ENCODE data around the gene ADGRD1.
A peak's percentile ranks its signal among the peaks of the same experiment; 100 is the strongest.

The ADGRD1 gene

DNA sequence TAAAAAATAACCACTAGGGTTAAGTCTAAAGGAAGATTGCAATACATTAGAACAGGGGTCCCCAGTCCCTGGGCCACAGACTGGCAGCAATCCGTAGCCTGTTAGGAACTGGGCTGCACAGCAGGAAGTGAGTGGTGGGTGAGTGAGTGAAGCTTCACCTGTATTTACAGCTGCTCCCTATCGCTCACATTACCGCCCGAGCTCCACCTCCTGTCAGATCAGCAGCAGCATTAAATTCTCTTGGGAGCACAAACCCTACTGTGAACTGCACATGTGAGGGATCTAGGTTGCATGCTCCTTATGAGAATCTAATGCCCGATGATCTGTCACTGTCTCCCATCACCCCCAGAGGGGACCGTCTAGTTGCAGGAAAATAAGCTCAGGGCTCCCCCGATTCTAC lies 15.5 kb downstream of the ADGRD1 start:
- no peak overlapping the region for H3K4me3 Mint-ChIP-seq
- H3K4me1 Mint-ChIP-seq: peaks cover 10% of the 10 kb centered on the region
- TF ChIP-seq, protein P1, sequence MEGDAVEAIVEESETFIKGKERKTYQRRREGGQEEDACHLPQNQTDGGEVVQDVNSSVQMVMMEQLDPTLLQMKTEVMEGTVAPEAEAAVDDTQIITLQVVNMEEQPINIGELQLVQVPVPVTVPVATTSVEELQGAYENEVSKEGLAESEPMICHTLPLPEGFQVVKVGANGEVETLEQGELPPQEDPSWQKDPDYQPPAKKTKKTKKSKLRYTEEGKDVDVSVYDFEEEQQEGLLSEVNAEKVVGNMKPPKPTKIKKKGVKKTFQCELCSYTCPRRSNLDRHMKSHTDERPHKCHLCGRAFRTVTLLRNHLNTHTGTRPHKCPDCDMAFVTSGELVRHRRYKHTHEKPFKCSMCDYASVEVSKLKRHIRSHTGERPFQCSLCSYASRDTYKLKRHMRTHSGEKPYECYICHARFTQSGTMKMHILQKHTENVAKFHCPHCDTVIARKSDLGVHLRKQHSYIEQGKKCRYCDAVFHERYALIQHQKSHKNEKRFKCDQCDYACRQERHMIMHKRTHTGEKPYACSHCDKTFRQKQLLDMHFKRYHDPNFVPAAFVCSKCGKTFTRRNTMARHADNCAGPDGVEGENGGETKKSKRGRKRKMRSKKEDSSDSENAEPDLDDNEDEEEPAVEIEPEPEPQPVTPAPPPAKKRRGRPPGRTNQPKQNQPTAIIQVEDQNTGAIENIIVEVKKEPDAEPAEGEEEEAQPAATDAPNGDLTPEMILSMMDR (IDR thresholded peaks at IDR 0.05): no peak
- H3K27ac Mint-ChIP-seq: no peak overlapping the region
- H3K27me3 Mint-ChIP-seq (ENCODE audit: low read depth, poor library complexity): peaks cover 8% of the 10 kb centered on the region
- peaks cover 13% of the 10 kb centered on the region for H3K36me3 Mint-ChIP-seq (ENCODE audit: low read depth)
- H3K9me3 Mint-ChIP-seq: no peaks in the 10 kb centered on the region
- no peak for DNase-seq

DNA sequence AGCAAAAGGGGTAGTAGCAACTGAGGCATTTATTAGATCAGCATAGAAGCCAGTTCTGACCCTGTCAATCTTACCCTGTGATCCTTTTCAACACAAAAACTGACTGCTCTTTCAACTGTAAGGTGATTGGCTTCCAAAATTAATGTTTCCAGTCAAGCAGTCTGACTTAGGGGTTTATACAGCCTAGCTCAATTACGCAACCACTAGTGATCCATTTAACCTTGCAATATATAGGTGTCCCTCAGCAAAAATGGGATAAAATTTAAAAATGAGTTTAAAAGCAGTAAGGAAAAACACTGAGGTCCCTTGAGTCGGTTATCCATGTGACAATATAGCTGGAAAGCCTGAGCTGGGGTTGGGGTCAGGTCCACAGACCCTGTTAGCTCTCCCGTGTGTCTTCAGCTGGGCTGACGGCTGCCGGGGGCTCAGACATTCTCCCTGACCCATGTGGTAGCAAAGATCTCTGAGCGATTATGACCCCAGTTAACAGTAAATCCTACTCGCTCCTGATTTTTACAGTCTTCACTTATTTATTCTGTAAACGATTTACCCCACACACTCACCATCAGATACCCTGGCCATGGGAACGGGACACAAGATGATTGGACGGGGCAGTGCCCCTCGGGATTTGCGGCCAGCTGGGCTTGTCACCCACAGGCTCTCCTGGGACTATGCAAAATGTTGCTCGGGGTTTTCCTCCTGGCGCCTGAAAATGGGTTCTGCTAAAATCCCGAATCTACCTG lies 16.6 kb downstream of the ADGRD1 start:
- Mint-ChIP-seq H3K36me3 (ENCODE audit: low read depth) (peaks cover 13% of the 10 kb centered on the region), H3K27ac (no peak overlapping the region), H3K9me3 (no peaks in the 10 kb centered on the region), H3K4me1 (peaks cover 10% of the 10 kb centered on the region), H3K4me3 (no peak overlapping the region), H3K27me3 (ENCODE audit: low read depth, poor library complexity) (peaks cover 8% of the 10 kb centered on the region)
- DNase-seq: no peak
- TF ChIP-seq, protein P1 (IDR thresholded peaks at IDR 0.05): no peak

DNA sequence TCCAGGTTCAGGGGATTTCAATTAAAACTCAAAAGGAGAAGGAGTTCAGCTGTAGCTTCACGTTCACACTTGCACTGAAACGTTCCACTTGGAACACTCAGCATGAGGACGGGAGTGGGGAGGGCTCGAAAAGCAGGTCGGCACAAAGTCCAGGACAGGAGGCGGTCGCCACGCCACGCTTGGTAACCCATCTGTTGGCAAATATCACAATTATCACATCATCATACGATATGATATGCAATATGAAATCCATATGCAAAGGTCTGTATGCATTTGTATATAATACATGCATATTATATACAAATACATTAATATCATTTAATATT lies 17.2 kb downstream of the ADGRD1 start:
- Mint-ChIP-seq H3K27me3 (ENCODE audit: low read depth, poor library complexity) (peaks cover 10% of the 10 kb centered on the region), H3K9me3 (no peaks in the 10 kb centered on the region), H3K4me3 (no peak overlapping the region), H3K36me3 (ENCODE audit: low read depth) (peaks cover 13% of the 10 kb centered on the region), H3K27ac (no peak overlapping the region), H3K4me1 (peaks cover 10% of the 10 kb centered on the region)
- TF ChIP-seq, protein P1 (IDR thresholded peaks at IDR 0.05): no peak
- DNase-seq: no peak

DNA sequence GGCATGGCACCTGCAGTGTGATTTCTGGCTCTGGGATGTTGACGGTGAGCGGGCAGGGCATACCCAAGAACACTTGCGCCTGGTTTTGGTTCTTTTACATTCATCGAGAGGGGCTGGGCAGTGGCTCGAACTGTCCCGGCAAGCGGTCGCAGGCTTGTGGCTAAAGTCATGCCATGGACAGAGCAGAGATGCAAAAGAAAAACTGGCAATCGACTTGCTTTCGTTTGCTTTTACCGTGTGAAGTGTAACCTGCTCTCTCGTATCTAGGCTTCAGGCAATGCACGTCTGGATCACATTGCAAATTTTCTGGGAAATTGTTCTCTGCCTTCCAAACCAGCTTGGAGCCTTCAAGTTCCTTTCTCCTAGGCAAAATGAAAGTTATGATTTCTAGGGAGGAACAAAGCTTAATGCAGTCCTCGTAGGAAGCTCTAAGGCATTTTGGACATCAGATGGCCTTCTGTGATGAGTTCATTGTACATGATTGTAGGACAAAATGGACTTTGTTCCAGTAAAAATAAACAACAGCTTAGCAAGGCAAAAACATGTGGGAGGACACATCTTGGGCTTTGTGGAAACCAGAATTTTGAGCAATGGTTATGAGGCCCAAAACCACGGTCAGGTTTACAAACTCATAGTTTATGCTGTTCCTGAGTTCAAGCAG lies 18.3 kb downstream of the ADGRD1 start:
- Mint-ChIP-seq H3K27me3 (ENCODE audit: low read depth, poor library complexity) (peaks cover 10% of the 10 kb centered on the region), H3K9me3 (no peaks in the 10 kb centered on the region), H3K4me3 (no peak overlapping the region), H3K36me3 (ENCODE audit: low read depth) (peaks cover 13% of the 10 kb centered on the region), H3K4me1 (peaks cover 12% of the 10 kb centered on the region), H3K27ac (peak overlapping the region; percentile 86)
- TF ChIP-seq, protein P1 (IDR thresholded peaks at IDR 0.05): no peak
- DNase-seq: no peak

DNA sequence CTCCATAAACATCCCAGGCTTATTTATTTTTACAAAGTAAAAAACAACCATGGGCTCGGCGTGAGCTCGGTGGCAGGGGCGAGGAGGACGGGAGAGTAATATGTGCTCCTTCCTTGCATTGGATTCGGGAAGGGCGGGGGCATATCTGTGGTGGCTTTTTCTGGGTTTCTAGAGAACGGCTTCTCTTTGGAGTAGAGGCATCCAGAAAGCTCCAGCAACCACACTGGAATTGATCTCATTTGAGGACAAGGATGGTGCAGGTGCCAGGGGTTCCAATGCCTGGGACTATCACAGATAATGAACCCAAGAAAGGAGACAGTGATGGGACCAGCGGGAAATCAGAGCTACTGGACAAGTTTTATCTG lies 18.9 kb downstream of the ADGRD1 start:
- TF ChIP-seq, protein P1 (IDR thresholded peaks at IDR 0.05): no peak
- DNase-seq: no peak
- H3K36me3 Mint-ChIP-seq (ENCODE audit: low read depth): peaks cover 13% of the 10 kb centered on the region
- peaks cover 7% of the 10 kb centered on the region for H3K27me3 Mint-ChIP-seq (ENCODE audit: low read depth, poor library complexity)
- H3K4me1 Mint-ChIP-seq: peaks cover 15% of the 10 kb centered on the region
- no peak overlapping the region for H3K27ac Mint-ChIP-seq
- H3K9me3 Mint-ChIP-seq: no peaks in the 10 kb centered on the region
- H3K4me3 Mint-ChIP-seq: no peak overlapping the region

DNA sequence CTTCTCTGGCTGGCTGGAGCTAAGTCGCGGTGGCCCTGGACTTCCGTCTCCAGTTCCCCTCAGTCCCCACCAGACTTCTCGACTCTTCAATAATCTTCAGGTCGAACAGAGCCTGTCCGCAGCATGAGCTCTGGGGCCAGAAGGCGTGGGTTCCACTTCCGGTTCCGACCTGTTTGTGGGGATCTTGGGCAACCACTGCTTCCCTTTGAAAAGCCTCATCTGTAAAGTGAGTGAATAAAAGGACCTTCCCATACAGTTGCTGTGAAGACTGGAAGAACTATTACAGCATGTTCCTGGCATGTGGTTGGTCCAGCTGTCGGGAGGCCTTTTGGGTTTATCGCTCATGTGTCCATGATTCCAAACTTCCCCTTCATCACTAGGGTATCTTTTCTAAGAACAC lies 19.4 kb downstream of the ADGRD1 start:
- peaks cover 15% of the 10 kb centered on the region for H3K4me1 Mint-ChIP-seq
- DNase-seq: no peak
- H3K27me3 Mint-ChIP-seq (ENCODE audit: low read depth, poor library complexity): peaks cover 7% of the 10 kb centered on the region
- no peaks in the 10 kb centered on the region for H3K9me3 Mint-ChIP-seq
- no peak overlapping the region for H3K27ac Mint-ChIP-seq
- H3K4me3 Mint-ChIP-seq: no peak overlapping the region
- TF ChIP-seq, protein P1 (IDR thresholded peaks at IDR 0.05): no peak
- peaks cover 13% of the 10 kb centered on the region for H3K36me3 Mint-ChIP-seq (ENCODE audit: low read depth)

All from nephron progenitor cell (in vitro differentiated cells).